B cell (primary cell): Measurements from ENCODE around the gene TWF2. TPM values are rescaled to one million over a fixed set of nuclear protein-coding genes. Genes with fewer than 3 reads are reported as not detected.

Experiments used
- ATAC-seq: fragments of 200-7000 bp; cut with Tn5 transposase; one replicate; pipeline ENCODE4 v1.10.0; 2021; ENCODE audit warnings: low read depth, mild to moderate bottlenecking, moderate number of reproducible peaks, moderate library complexity
- CTCF ChIA-PET: fragments of 350-600 bp; sonication (Branson Sonifier 250); formaldehyde crosslinking; loops from one replicate; lab custom pipeline; 2021; ENCODE audit warnings: antibody characterized with exemption, inconsistent platforms; lab: Charles Lee
- POLR2A ChIA-PET: fragments of 350-600 bp; sonication (Branson Sonifier 250); formaldehyde crosslinking; loops from one replicate; lab custom pipeline; 2021; ENCODE audit warnings: antibody characterized with exemption; lab: Charles Lee
- DNase-seq: peaks from one replicate; pipeline ENCODE4 v3.0.0; 2013
- H2AFZ ChIP-seq: 2 replicates; pipeline ENCODE4 v1.6.1; 2012; ENCODE audit warnings: mild to moderate bottlenecking, low read depth, low read length; ENCODE audit not compliant: insufficient read depth, poor library complexity, severe bottlenecking
- H3K27ac ChIP-seq, 2 donors: 1 replicate in 1 of 2; 2 replicates in 1 of 2; pipeline ENCODE4 v1.5.1; 2012 to 2013; ENCODE audit warnings: low read length in 2 of 2, mild to moderate bottlenecking in 2 of 2, moderate library complexity in 1 of 2
- H3K27me3 ChIP-seq, 4 experiments: fragments of 200-600 bp in 1 of 4; sonication (generic) in 1 of 4; replicated peaks in 1 of 4; 1 replicate in 2 of 4; 2 replicates in 2 of 4; pipeline versions ENCODE4 v1.6.1 to v1.7.0; 2013 to 2016; ENCODE audit warnings: low read length in 3 of 4, mild to moderate bottlenecking in 2 of 4, mixed read lengths in 1 of 4, moderate library complexity in 1 of 4; ENCODE audit not compliant: insufficient read depth in 4 of 4, control insufficient read depth in 3 of 4; ENCODE audit errors: control extremely low read depth in 1 of 4
- H3K36me3 ChIP-seq, 2 experiments: replicated peaks in 1 of 2; 1 replicate in 1 of 2; 2 replicates in 1 of 2; pipeline versions ENCODE4 v1.6.1 to v1.7.1; 2013; ENCODE audit warnings: low read length in 1 of 2; ENCODE audit not compliant: insufficient read depth in 2 of 2, control insufficient read depth in 1 of 2; ENCODE audit errors: control extremely low read depth in 1 of 2, extremely low read depth in 1 of 2
- H3K4me1 ChIP-seq, 2 donors: fragments of 200-600 bp in 1 of 2; sonication (generic) in 1 of 2; 1 replicate in 1 of 2; 2 replicates in 1 of 2; pipeline versions ENCODE4 v1.5.1 to v1.6.1; 2013 to 2017; ENCODE audit warnings: low read length in 2 of 2; ENCODE audit not compliant: control insufficient read depth in 2 of 2, insufficient read depth in 2 of 2
- H3K4me2 ChIP-seq: replicated peaks from 2 replicates; pipeline ENCODE3; 2012; ENCODE audit warnings: mild to moderate bottlenecking, low read depth, low read length; ENCODE audit not compliant: poor library complexity, severe bottlenecking
- H3K4me3 ChIP-seq, 5 experiments: fragments of 200-600 bp in 1 of 5; sonication (generic) in 1 of 5; 1 replicate in 3 of 5; 2 replicates in 2 of 5; pipeline versions ENCODE4 v1.5.1 to v1.7.0; 2011 to 2016; ENCODE audit warnings: low read length in 4 of 5, mild to moderate bottlenecking in 4 of 5, low read depth in 2 of 5, control low read depth in 1 of 5, moderate library complexity in 1 of 5; ENCODE audit not compliant: insufficient read depth in 1 of 5; ENCODE audit errors: control extremely low read depth in 1 of 5, extremely low read depth in 1 of 5
- H3K79me2 ChIP-seq: fragments of 200-600 bp; sonication (generic); one replicate; pipeline ENCODE4 v1.6.0; 2016; ENCODE audit warnings: low read length; ENCODE audit not compliant: control insufficient read depth, insufficient read depth
- H3K9ac ChIP-seq: fragments of 200-600 bp; sonication (generic); 2 replicates; pipeline ENCODE4 v1.6.1; 2017; ENCODE audit warnings: mild to moderate bottlenecking, low read length, moderate library complexity
- H3K9me3 ChIP-seq, 3 donors: one replicate each; pipeline versions ENCODE4 v1.6.1 to v1.7.1; 2013; ENCODE audit warnings: low read length in 2 of 3; ENCODE audit not compliant: control insufficient read depth in 2 of 3, insufficient read depth in 1 of 3; ENCODE audit errors: control extremely low read depth in 1 of 3
- H4K20me1 ChIP-seq: 2 replicates; pipeline ENCODE4 v1.6.0; 2012; ENCODE audit warnings: mild to moderate bottlenecking, low read length; ENCODE audit not compliant: insufficient read depth, control insufficient read depth, poor library complexity, severe bottlenecking
- H3K27ac Mint-ChIP-seq: one replicate; pipeline ENCODE4 v1.8.0; 2021; ENCODE audit warnings: mixed read lengths
- H3K27me3 Mint-ChIP-seq: one replicate; pipeline ENCODE4 v1.8.0; 2021; ENCODE audit warnings: mixed read lengths
- H3K4me1 Mint-ChIP-seq: one replicate; pipeline ENCODE4 v1.8.0; 2021; ENCODE audit warnings: mixed read lengths
- H3K4me3 Mint-ChIP-seq: one replicate; pipeline ENCODE4 v1.8.0; 2021; ENCODE audit warnings: mixed read lengths
- H3K9me3 Mint-ChIP-seq: one replicate; pipeline ENCODE4 v1.8.0; 2022; ENCODE audit warnings: mixed read lengths; ENCODE audit not compliant: insufficient read depth
- EZH2 ChIP-seq: IDR thresholded peaks from 2 replicates; pipeline ENCODE4 v1.6.1; 2012; ENCODE audit warnings: borderline replicate concordance, low read depth, mild to moderate bottlenecking, moderate library complexity, low read length; ENCODE audit not compliant: insufficient read depth, poor library complexity, severe bottlenecking
- WGBS: methylation state at CpG from one replicate; pipeline ENCODE4 v1.1.5; 2013; ENCODE audit warnings: missing lambda C conversion rate; ENCODE audit not compliant: insufficient coverage; 5-methylcytosine and 5-hydroxymethylcytosine counted together
- intact Hi-C: fragments of 100-400 bp; cut with micrococcal nuclease; formaldehyde crosslinking; loops from one replicate; pipeline ENCODE4 v1.10.0; 2022
- polyA plus RNA-seq: library from polyadenylated mRNA; depleted of rRNA; stranded (reverse); fragments of >200 nt; gene quantifications from 2 replicates; pipeline ENCODE4 v1.2.3, GENCODE V29; 2012
- total RNA-seq, 2 donors: library from RNA; stranded (reverse); fragments of 120-200 nt in 1 of 2; gene quantifications; 1 replicate in 1 of 2; 2 replicates in 1 of 2; pipeline versions ENCODE4 v1.2.3 to v1.2.4, GENCODE V29; 2013 to 2022
- TF ChIP-seq, protein P1 (sequence below): fragments of 200-600 bp; IDR thresholded peaks from one replicate; pipeline ENCODE4 v1.8.0; 2022; ENCODE audit warnings: antibody characterized with exemption, mild to moderate bottlenecking

The TWF2 gene
- total and polyA plus RNA-seq, 2 donors (not counting 1 experiment from before 2014, with no cell fraction given) = 60.3 to 88.2 TPM

- Histone ChIP-seq H3K79me2 (peaks cover 73% of the 10 kb centered on the region), H3K36me3 (peaks cover 8 to 83% of the 10 kb centered on the region in 2 experiments), H3K27ac (no peak overlapping the region), H3K9me3 (no peaks in the 10 kb centered on the region), H2AFZ (no peak overlapping the region), H3K4me1 (peaks cover 20 to 44% of the 10 kb centered on the region in 2 donors), H3K27me3 (no peaks in the 10 kb centered on the region), H3K4me2 (peak overlapping the region; percentile 52), H3K4me3 (no peak overlapping the region), H4K20me1 (peaks cover 62% of the 10 kb centered on the region), H3K9ac (no peak overlapping the region)
- Mint-ChIP-seq H3K27me3 (no peaks in the 10 kb centered on the region), H3K9me3 (no peaks in the 10 kb centered on the region), H3K4me1 (peaks cover 49% of the 10 kb centered on the region), H3K27ac (peak overlapping the region; percentile 85), H3K4me3 (peak overlapping the region; percentile 37)
- intact Hi-C loops = loop anchor here (1.0 kb wide), 3 partner anchors 8 to 108 kb away; partner anchors contain the start of gene TWF2
- ChIA-PET CTCF (interaction anchor here (0.6 to 18.5 kb wide), 28 partner anchors 10 to 231 kb away, joined by 3 to 237 read pairs (median 6); partner anchors contain the start of genes GLYCTK, TLR9 and WDR82), POLR2A (interaction anchor here (0.6 to 2.7 kb wide), 5 partner anchors 11 to 257 kb away, joined by 3 to 13 read pairs (median 9); partner anchors contain the start of gene WDR82)
- peak; percentile 89 for DNase-seq
- WGBS = 59% methylated on average over 30 of the region's 34 CpGs
- TF ChIP-seq, protein P1, sequence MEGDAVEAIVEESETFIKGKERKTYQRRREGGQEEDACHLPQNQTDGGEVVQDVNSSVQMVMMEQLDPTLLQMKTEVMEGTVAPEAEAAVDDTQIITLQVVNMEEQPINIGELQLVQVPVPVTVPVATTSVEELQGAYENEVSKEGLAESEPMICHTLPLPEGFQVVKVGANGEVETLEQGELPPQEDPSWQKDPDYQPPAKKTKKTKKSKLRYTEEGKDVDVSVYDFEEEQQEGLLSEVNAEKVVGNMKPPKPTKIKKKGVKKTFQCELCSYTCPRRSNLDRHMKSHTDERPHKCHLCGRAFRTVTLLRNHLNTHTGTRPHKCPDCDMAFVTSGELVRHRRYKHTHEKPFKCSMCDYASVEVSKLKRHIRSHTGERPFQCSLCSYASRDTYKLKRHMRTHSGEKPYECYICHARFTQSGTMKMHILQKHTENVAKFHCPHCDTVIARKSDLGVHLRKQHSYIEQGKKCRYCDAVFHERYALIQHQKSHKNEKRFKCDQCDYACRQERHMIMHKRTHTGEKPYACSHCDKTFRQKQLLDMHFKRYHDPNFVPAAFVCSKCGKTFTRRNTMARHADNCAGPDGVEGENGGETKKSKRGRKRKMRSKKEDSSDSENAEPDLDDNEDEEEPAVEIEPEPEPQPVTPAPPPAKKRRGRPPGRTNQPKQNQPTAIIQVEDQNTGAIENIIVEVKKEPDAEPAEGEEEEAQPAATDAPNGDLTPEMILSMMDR = peak; percentile 94
- no peak for TF ChIP-seq EZH2
- ATAC-seq = peak; percentile 93
Observed at GRCh38 chr3:52231502-52232278, 7.3 kb downstream of the TWF2 start.
